GM12878 (cell line): ENCODE data around the gene MYL3. TPM values are rescaled to one million over a fixed set of nuclear protein-coding genes. Genes with fewer than 3 reads are reported as not detected.

Experiments used
- ATAC-seq: fragments of 200-7000 bp; cut with Tn5 transposase; 3 replicates; pipeline ENCODE4 v1.9.1; 2020; ENCODE audit warnings: mild to moderate bottlenecking, moderate library complexity
- BruUV-seq: library from RNA; stranded (reverse); fragments of 400-500 nt; replicated peaks from 2 replicates; lab custom pipeline; 2021; lab: Mats Ljungman, UMichigan
- CTCF ChIA-PET: fragments of 300-600 bp; sonication (Branson Sonifier 250); formaldehyde crosslinking; extraction: SDS; loops from one replicate; lab custom pipeline; 2021; ENCODE audit warnings: inconsistent platforms; lab: Yijun Ruan, JAX
- POLR2A ChIA-PET: fragments of 350-600 bp; formaldehyde crosslinking; extraction: SDS; loops from one replicate; lab custom pipeline; 2021; ENCODE audit warnings: inconsistent platforms; lab: Charles Lee
- RAD21 ChIA-PET: fragments of 300-600 bp; sonication (Branson Sonifier 250); formaldehyde crosslinking; loops from one replicate; lab custom pipeline; 2023; ENCODE audit warnings: antibody characterized with exemption; ENCODE audit not compliant: unreplicated experiment; lab: Charles Lee
- SMC1A ChIA-PET: fragments of 300-600 bp; sonication (Branson Sonifier 250); formaldehyde crosslinking; loops from one replicate; lab custom pipeline; 2023; ENCODE audit not compliant: unreplicated experiment, uncharacterized antibody; lab: Charles Lee
- DNase-seq: peaks from one replicate; pipeline ENCODE4 v3.0.0-alpha.2; 2011; ENCODE audit warnings: low read depth, low spot score
- FAIRE-seq: peaks from 3 replicates; lab custom pipeline; 2011; peaks lifted over from hg19 to GRCh38; lab: Jason Lieb, UNC
- H2AFZ ChIP-seq: 2 replicates; pipeline ENCODE4 v1.6.0; 2011; ENCODE audit warnings: low read depth, low read length, control low read depth; ENCODE audit not compliant: control insufficient read depth
- H3K27ac ChIP-seq: 2 replicates; pipeline ENCODE4 v1.5.1; 2011; ENCODE audit warnings: control low read depth; ENCODE audit not compliant: control insufficient read depth, insufficient read depth
- H3K27me3 ChIP-seq, 2 experiments: replicated peaks in 1 of 2; 2 replicates each; pipeline versions ENCODE4 v1.6.0 to v1.6.1; 2011; ENCODE audit warnings: low read length in 1 of 2; ENCODE audit not compliant: control insufficient read depth in 2 of 2, insufficient read depth in 2 of 2
- H3K36me3 ChIP-seq, 2 experiments: 2 replicates each; pipeline ENCODE4 v1.5.1; 2011; ENCODE audit warnings: low read length in 1 of 2; ENCODE audit not compliant: control insufficient read depth in 2 of 2, insufficient read depth in 2 of 2
- H3K4me1 ChIP-seq: 2 replicates; pipeline ENCODE4 v1.6.1; 2011; ENCODE audit warnings: mild to moderate bottlenecking, low read length, moderate library complexity, mixed read lengths; ENCODE audit not compliant: control insufficient read depth, insufficient read depth
- H3K4me2 ChIP-seq: 2 replicates; pipeline ENCODE4 v1.6.0; 2011; ENCODE audit warnings: control low read depth; ENCODE audit not compliant: control insufficient read depth, insufficient read depth
- H3K4me3 ChIP-seq: fragments of 200-600 bp; sonication (generic); 2 replicates; pipeline ENCODE4 v1.5.1; 2016
- H3K79me2 ChIP-seq: 2 replicates; pipeline ENCODE4 v1.6.0; 2011; ENCODE audit warnings: low read length; ENCODE audit not compliant: control insufficient read depth, insufficient read depth
- H3K9ac ChIP-seq: 2 replicates; pipeline ENCODE4 v1.8.0; 2011; ENCODE audit warnings: low read length, control low read depth, mixed read lengths; ENCODE audit not compliant: control insufficient read depth, insufficient read depth
- H3K9me3 ChIP-seq: replicated peaks from 3 replicates; pipeline ENCODE4 v1.5.1; 2011; ENCODE audit warnings: mild to moderate bottlenecking, low read length; ENCODE audit not compliant: control insufficient read depth, insufficient read depth
- H4K20me1 ChIP-seq: 2 replicates; pipeline ENCODE4 v1.6.0; 2011; ENCODE audit not compliant: control insufficient read depth, insufficient read depth
- ATF7 ChIP-seq: fragments of 450-650 bp; IDR thresholded peaks from 2 replicates; pipeline ENCODE4 v1.6.1; 2016; ENCODE audit warnings: low read depth, mild to moderate bottlenecking
- BHLHE40 ChIP-seq, 2 experiments: fragments of 450-650 bp in 1 of 2; IDR thresholded peaks; 2 replicates each; pipeline ENCODE4 v1.6.1; 2011 to 2017; ENCODE audit warnings: low read depth in 2 of 2, borderline replicate concordance in 1 of 2, improper control_type of control experiment in 1 of 2, low read length in 1 of 2, mild to moderate bottlenecking in 1 of 2
- CHD1 ChIP-seq: IDR thresholded peaks from 2 replicates; pipeline ENCODE4 v1.6.1; 2012; ENCODE audit warnings: low read depth, low read length, improper control_type of control experiment
- CREM ChIP-seq: IDR thresholded peaks from 2 replicates; pipeline ENCODE4 v1.6.1; 2014; ENCODE audit warnings: antibody characterized with exemption, low read depth
- ETV6 ChIP-seq, 2 experiments: fragments of 450-650 bp in 1 of 2; IDR thresholded peaks in 1 of 2; conservative IDR thresholded peaks in 1 of 2; 2 replicates each; pipeline ENCODE4 v1.6.1; 2014; ENCODE audit warnings: antibody characterized with exemption in 1 of 2, borderline replicate concordance in 1 of 2, low read depth in 1 of 2, mild to moderate bottlenecking in 1 of 2, moderate library complexity in 1 of 2
- NBN ChIP-seq: fragments of 450-650 bp; IDR thresholded peaks from 2 replicates; pipeline ENCODE4 v1.6.1; 2016
- NFYA ChIP-seq: IDR thresholded peaks from 2 replicates; pipeline ENCODE4 v1.6.1; 2011; ENCODE audit warnings: low read depth, mild to moderate bottlenecking, low read length, improper control_type of control experiment, borderline replicate concordance
- SMAD5 ChIP-seq: IDR thresholded peaks from 2 replicates; pipeline ENCODE4 v1.6.1; 2016; ENCODE audit warnings: antibody characterized with exemption, low read depth
- SMC3 ChIP-seq: IDR thresholded peaks from 2 replicates; pipeline ENCODE4 v1.6.1; 2011; ENCODE audit warnings: low read length, improper control_type of control experiment, borderline replicate concordance
- SPI1 ChIP-seq: IDR thresholded peaks from 2 replicates; pipeline ENCODE4 v1.6.1; 2011; ENCODE audit warnings: low read depth, mild to moderate bottlenecking, low read length, moderate library complexity, borderline replicate concordance; ENCODE audit not compliant: insufficient read depth
- SRF ChIP-seq, 2 experiments: IDR thresholded peaks; 2 replicates each; pipeline ENCODE4 v1.6.1; 2011; ENCODE audit warnings: low read depth in 2 of 2, low read length in 2 of 2, mild to moderate bottlenecking in 1 of 2, moderate library complexity in 1 of 2
- TBL1XR1 ChIP-seq: IDR thresholded peaks from 2 replicates; pipeline ENCODE4 v1.6.1; 2012; ENCODE audit warnings: low read depth, low read length, improper control_type of control experiment
- WGBS: methylation state at CpG from one replicate; pipeline ENCODE4 v1.1.6; 2016; ENCODE audit warnings: low lambda C conversion rate; ENCODE audit not compliant: insufficient replicate concordance, insufficient coverage; ENCODE audit errors: missing lambda C conversion rate; 5-methylcytosine and 5-hydroxymethylcytosine counted together
- in situ Hi-C: fragments of 300-500 bp; cut with MboI; formaldehyde crosslinking; loops from 9 replicates; pipeline ENCODE4 v1.14.3; 2018; ENCODE audit warnings: mixed read lengths
- intact Hi-C: fragments of 100-400 bp; cut with micrococcal nuclease; formaldehyde crosslinking; loops from one replicate; pipeline ENCODE4 v1.14.2; 2022; ENCODE audit not compliant: unreplicated experiment
- polyA plus RNA-seq, 11 experiments: library from polyadenylated mRNA; depleted of rRNA in 4 of 11; unstranded in 6 of 11; stranded (reverse) in 5 of 11; fragments of >200 nt; fragmentation: Nextera tagmentation in 4 of 11; fragmentation: Illumina TruSeq in 1 of 11; extraction: Ambion mirVana in 4 of 11; extraction: Trizol in 1 of 11; gene quantifications; 1 replicate in 1 of 11; 2 replicates in 10 of 11; pipeline versions ENCODE4 v1.2.1 to v1.2.3, GENCODE V29; 2011 to 2016; ENCODE audit warnings: inconsistent platforms in 2 of 11, missing spikeins in 2 of 11, low read depth in 1 of 11
- total RNA-seq, 4 experiments: library from RNA; depleted of rRNA in 3 of 4; stranded (reverse); fragments of >200 nt in 3 of 4; fragmentation: Illumina TruSeq in 1 of 4; extraction: Trizol in 1 of 4; gene quantifications; 2 replicates each; pipeline versions ENCODE4 v1.2.1 to v1.2.3, GENCODE V29; 2013 to 2021
- TF ChIP-seq, protein P1 (sequence below): fragments of 450-650 bp; IDR thresholded peaks from 2 replicates; pipeline ENCODE4 v1.6.1; 2017; ENCODE audit warnings: mild to moderate bottlenecking
- TF ChIP-seq, protein P2 (sequence below): fragments of 450-650 bp; IDR thresholded peaks from 2 replicates; pipeline ENCODE4 v1.6.1; 2017; ENCODE audit warnings: mild to moderate bottlenecking, moderate library complexity

Gene MYL3
- total and polyA plus RNA-seq, 10 of the 15 experiments (the other 5 are each of a cell fraction or from before 2014, with no cell fraction given), result 0.40 TPM; not detected in 9

DNA sequence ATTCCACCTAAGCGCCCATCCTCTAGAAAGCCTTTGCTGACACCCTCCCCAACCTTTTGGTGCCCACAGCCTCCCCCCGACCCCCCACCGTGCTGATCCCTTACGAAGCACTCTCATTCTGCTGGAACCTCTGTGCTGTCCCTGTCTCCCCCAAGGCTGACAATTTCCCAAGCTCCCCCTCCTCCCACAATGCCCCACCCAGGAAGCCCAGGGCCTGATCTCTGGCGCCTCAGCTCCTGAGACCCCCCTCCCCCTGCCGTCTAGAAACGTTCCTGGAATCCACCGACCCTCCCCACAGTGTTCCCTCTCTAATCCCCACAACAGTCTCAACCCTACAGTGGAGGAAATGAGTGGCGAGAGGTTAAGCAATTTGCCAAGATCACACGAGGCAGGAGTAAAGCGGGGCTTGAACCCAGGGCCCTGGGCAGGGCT, 18.3 kb downstream of the MYL3 start:
- no peaks in the 10 kb centered on the region for H4K20me1 ChIP-seq
- POLR2A ChIA-PET, result no interaction called here
- no peak for DNase-seq
- no peak overlapping the region; the same call in 1 of the 2 replicates for H3K9ac ChIP-seq
- TF ChIP-seq, protein P1, sequence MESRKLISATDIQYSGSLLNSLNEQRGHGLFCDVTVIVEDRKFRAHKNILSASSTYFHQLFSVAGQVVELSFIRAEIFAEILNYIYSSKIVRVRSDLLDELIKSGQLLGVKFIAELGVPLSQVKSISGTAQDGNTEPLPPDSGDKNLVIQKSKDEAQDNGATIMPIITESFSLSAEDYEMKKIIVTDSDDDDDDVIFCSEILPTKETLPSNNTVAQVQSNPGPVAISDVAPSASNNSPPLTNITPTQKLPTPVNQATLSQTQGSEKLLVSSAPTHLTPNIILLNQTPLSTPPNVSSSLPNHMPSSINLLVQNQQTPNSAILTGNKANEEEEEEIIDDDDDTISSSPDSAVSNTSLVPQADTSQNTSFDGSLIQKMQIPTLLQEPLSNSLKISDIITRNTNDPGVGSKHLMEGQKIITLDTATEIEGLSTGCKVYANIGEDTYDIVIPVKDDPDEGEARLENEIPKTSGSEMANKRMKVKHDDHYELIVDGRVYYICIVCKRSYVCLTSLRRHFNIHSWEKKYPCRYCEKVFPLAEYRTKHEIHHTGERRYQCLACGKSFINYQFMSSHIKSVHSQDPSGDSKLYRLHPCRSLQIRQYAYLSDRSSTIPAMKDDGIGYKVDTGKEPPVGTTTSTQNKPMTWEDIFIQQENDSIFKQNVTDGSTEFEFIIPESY, result no peak
- TF ChIP-seq SMAD5, result no peak
- TF ChIP-seq SRF (IDR thresholded peaks at IDR 0.05; ENCODE audit: low read depth in 2 of 2, low read length in 2 of 2), result no peak
- no peak for TF ChIP-seq NBN
- no peak for TF ChIP-seq ETV6 (conservative IDR thresholded peaks at IDR 0.05 in 1 of 2, IDR thresholded peaks at IDR 0.05 in 1 of 2; ENCODE audit: borderline replicate concordance in 1 of 2, low read depth in 1 of 2)
- TF ChIP-seq NFYA, result no peak
- TF ChIP-seq BHLHE40 (IDR thresholded peaks at IDR 0.05; ENCODE audit: borderline replicate concordance in 1 of 2, low read depth in 2 of 2, low read length in 1 of 2), result no peak
- no peak for TF ChIP-seq SPI1
- TF ChIP-seq CHD1, result no peak
- TF ChIP-seq, protein P2, sequence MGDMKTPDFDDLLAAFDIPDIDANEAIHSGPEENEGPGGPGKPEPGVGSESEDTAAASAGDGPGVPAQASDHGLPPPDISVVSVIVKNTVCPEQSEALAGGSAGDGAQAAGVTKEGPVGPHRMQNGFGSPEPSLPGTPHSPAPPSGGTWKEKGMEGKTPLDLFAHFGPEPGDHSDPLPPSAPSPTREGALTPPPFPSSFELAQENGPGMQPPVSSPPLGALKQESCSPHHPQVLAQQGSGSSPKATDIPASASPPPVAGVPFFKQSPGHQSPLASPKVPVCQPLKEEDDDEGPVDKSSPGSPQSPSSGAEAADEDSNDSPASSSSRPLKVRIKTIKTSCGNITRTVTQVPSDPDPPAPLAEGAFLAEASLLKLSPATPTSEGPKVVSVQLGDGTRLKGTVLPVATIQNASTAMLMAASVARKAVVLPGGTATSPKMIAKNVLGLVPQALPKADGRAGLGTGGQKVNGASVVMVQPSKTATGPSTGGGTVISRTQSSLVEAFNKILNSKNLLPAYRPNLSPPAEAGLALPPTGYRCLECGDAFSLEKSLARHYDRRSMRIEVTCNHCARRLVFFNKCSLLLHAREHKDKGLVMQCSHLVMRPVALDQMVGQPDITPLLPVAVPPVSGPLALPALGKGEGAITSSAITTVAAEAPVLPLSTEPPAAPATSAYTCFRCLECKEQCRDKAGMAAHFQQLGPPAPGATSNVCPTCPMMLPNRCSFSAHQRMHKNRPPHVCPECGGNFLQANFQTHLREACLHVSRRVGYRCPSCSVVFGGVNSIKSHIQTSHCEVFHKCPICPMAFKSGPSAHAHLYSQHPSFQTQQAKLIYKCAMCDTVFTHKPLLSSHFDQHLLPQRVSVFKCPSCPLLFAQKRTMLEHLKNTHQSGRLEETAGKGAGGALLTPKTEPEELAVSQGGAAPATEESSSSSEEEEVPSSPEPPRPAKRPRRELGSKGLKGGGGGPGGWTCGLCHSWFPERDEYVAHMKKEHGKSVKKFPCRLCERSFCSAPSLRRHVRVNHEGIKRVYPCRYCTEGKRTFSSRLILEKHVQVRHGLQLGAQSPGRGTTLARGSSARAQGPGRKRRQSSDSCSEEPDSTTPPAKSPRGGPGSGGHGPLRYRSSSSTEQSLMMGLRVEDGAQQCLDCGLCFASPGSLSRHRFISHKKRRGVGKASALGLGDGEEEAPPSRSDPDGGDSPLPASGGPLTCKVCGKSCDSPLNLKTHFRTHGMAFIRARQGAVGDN, result no peak
- no peak for TF ChIP-seq ATF7
- TF ChIP-seq SMC3, result no peak
- no peak for TF ChIP-seq CREM
- no peak for TF ChIP-seq TBL1XR1
- TF ChIP-seq, all 136 proteins: peak for 0
- no TSS peak for BruUV-seq
- no peak for FAIRE-seq
- ChIA-PET RAD21 (interaction anchor here (1.0 to 1.5 kb wide), 3 partner anchors 15 to 68 kb away, joined by 3 to 4 read pairs (median 4); no protein-coding TSS in a partner anchor), SMC1A (interaction anchor here (0.8 to 1.3 kb wide), 2 partner anchors 13 to 24 kb away, joined by 4 to 5 read pairs; no protein-coding TSS in a partner anchor), CTCF (interaction anchor here (0.7 to 1.7 kb wide), 7 partner anchors 16 to 255 kb away, joined by 3 to 4 read pairs (median 3); partner anchors contain the start of gene MYL3)
- in situ Hi-C loops, result no loop called here
- H3K4me2 ChIP-seq, result peak overlapping the region; percentile 89
- no peaks in the 10 kb centered on the region for H3K79me2 ChIP-seq
- no peaks in the 10 kb centered on the region for H3K27me3 ChIP-seq
- peak overlapping the region; percentile 5; the same call in 1 of the 2 replicates for H2AFZ ChIP-seq
- ATAC-seq, result no peak
- H3K4me3 ChIP-seq, result no peak overlapping the region
- H3K36me3 ChIP-seq, result no peaks in the 10 kb centered on the region
- 56% methylated on average over 8 of the region's 11 CpGs for WGBS
- H3K27ac ChIP-seq, result no peak overlapping the region
- intact Hi-C loops, result no loop called here
- peaks cover 9% of the 10 kb centered on the region for H3K4me1 ChIP-seq
- peaks cover 5% of the 10 kb centered on the region; the same call in 1 of the 3 replicates for H3K9me3 ChIP-seq
